Fibroblast of the conjunctiva (primary cell): Measurements from ENCODE around the gene SDK1.

ENCODE experiments used
- DNase-seq: peaks from one replicate; pipeline ENCODE4 v3.0.0-alpha.2; 2010; ENCODE audit warnings: low read depth

The SDK1 gene

DNA sequence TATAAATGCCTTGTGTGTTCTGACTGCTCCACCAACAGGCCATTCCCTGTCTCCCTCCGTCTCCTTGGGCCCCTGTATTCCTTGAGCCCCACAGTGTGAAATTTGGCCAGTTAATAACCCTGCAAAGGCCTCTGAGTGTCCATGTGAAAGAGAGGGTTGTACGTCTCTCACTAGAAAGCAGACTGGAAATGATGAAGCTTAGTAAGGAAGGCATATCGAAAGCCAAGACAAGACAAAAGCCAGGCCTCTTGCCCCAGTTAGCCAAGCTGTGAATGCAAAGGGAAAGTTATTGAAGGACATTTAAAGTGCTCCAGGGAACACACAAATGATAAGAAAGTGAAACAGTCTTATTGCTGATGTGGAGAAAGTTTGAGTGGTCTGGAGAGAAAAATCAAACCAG lies 680.2 kb downstream of the SDK1 start:
- DNase-seq: no peak

DNA sequence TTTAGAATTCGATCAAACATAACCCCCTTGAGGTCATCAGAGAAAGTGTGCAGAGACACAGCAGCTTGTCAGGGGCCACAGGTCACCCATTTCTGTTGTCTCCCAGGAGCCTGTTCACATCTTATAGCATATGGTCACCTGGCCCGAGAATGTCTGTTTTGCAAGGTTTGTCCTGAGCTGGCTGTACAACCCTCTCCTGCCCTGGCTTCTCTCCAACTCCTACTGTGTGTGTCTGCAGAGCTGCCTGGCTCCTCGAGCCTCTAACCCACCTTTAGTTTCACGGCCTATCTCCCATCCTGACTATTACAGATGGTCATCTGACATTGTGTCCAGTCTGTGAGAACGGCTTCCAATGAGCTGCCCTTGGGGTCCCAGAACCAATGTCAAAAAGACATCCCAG lies 683.4 kb downstream of the SDK1 start:
- no peak for DNase-seq

- no peak for DNase-seq
Measured at GRCh38 chr7:3986927-3987326, 685.9 kb downstream of the SDK1 start.

- DNase-seq: no peak
Measured at GRCh38 chr7:3987426-3987927, 686.4 kb downstream of the SDK1 start.

DNA sequence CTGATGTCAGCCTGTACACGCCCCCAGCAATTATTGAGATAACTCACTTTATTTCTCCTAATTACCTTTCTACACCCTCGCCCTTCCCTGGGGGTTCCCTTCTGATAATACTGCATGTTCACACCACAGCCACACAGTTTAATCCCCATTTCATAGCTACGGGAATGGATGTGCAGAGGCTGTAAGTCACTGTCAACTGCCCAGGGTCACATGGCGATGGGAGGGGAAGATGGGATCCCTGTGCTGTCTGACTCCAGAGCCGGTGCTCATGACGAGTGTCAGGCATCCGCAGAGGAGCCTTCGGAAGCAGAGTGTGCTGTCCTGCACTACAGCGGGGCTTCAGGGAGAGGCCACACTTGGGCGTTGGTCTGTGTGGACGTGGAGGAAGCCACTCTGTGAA lies 688.7 kb downstream of the SDK1 start:
- DNase-seq: no peak

- DNase-seq: no peak
Measured at GRCh38 chr7:3991731-3992231, 690.7 kb downstream of the SDK1 start.

- no peak for DNase-seq
Measured at GRCh38 chr7:3992841-3993240, 691.8 kb downstream of the SDK1 start.

DNA sequence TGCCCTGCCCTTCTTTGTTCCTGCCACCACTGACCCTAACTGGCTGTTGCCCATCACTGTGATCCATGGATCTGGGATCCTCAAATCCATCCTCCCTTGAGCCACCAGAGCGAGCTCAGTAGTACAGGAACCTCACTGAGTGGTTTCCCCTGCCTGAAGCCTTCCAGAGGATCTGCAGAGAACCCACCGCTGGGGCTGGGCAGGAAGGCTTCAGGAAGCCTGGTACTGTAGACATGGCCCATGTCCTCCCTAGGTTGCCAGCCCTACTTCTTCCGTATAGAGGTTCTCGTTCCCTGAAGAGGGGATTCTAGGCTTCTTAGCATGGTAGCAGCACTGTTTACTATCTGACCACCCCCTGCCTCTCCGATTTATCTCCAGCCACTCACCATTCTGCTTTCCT lies 693.7 kb downstream of the SDK1 start:
- DNase-seq: no peak

DNA sequence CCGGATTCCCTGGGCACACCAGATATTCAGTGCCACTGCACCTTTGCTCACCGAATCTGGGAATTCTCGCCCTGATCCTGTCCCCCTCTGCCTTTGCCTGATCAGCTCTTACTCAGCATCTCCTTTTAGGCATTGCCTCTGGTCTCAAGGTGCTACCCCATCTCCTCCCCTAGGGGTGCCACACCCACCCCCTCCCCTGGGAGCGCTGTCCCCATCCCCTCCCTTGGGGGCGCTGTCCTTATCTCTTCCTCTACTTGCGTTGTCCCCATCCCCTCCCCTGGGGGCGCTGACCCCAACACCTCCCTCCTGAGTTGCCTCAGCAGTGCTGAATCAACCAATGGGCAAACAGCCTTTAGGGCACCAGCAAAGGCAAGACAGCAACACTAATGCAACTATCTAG lies 694.1 kb downstream of the SDK1 start:
- no peak for DNase-seq

DNA sequence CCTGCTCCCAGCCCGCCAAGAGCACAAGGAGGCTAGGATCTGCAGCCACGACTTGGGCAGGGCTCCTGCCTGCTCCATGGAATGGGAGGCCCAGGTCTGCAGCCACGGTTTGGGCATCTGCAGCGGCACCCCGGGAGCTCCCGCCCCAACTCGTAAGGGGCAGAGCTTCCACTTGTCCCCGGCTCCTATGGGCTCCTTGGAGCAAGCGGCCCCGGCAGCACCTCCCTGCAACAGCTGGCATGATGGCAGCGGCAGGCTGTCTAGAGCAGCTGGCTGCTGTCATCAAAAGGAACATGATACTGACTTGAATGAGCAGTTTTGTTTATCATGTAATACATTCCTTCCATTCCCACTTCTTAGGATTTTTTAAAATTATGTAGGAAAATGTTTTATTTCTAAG lies 697.0 kb downstream of the SDK1 start:
- no peak for DNase-seq

- DNase-seq: no peak
Measured at GRCh38 chr7:4000139-4000538, 699.1 kb downstream of the SDK1 start.

GRCh38 chr7:4000934-4001333 lies 699.9 kb downstream of the SDK1 start:
- no peak for DNase-seq

- no peak for DNase-seq
Measured at GRCh38 chr7:4001742-4002141, 700.7 kb downstream of the SDK1 start.

GRCh38 chr7:4003503-4003902 lies 702.5 kb downstream of the SDK1 start:
- no peak for DNase-seq

DNA sequence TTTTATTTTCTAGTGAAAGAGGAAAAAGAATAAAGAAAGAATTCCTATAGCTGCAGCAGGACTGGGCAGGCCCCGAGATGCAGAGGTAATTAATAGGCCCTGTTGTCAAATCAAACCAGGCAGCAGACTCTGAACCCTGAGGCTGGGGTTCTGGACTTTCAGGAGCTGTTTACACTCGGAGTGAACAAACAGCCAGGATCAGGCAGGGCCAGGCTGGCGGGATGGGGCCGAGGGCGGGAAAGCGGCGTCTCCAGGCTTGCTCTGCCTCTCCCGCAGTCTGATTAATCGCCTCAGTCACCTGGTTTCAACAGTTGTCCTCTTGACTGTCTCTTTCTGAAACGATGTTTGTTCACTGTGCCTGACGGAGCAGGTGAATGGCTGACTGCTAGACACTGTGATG lies 705.6 kb downstream of the SDK1 start:
- DNase-seq: no peak

GRCh38 chr7:4009211-4010060 lies 708.4 kb downstream of the SDK1 start:
- DNase-seq: no peak

- DNase-seq: no peak
Measured at GRCh38 chr7:4010061-4010605, 709.1 kb downstream of the SDK1 start.

- DNase-seq: no peak
Measured at GRCh38 chr7:4010923-4011656, 710.0 kb downstream of the SDK1 start.

- no peak for DNase-seq
Measured at GRCh38 chr7:4013793-4014192, 712.7 kb downstream of the SDK1 start.

- no peak for DNase-seq
Measured at GRCh38 chr7:4014346-4015050, 713.4 kb downstream of the SDK1 start.

DNA sequence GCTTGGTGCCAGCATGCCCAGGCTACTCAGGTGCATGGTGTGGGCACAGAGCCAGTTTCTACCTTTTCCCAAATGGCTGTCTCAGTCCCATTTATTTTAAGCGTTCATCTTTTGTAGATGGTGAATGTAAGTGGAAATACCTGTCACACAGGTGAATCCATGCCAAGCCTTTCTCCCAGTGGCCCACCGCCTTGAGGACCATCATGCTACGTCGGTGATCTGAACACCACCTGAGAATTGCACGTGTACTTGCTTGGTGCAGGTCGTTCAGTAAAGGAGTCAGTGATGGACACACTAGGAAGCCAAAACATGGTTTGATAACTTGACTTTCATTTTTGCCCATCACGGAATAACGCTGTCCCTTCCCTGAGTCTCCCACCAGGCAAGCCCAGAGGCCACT lies 714.3 kb downstream of the SDK1 start:
- DNase-seq: no peak

DNA sequence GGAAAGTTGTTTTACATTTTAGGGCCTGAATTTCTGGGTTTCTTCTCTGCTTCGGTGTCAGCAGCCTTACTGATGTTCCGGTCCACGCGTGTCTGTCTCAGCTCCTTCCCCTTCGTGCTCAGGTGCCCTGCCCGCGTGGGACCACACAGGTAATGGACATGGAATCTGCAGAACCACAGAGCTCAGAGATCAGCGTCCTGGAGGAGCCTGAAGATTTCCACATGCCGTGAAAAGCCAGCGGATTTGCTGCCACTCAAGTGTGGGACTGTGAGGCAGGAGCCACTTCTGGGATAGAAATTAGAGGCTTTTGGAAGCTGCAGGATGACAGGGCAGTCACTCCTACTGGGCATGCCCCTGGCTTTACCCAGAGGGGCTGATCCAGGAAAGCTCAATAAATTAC lies 714.9 kb downstream of the SDK1 start:
- DNase-seq: no peak
